Esophagus muscularis mucosa (tissue), 4 donors: ENCODE results near the gene ANKS1B. TPM values are rescaled to one million over a fixed set of nuclear protein-coding genes. Genes with fewer than 3 reads are reported as not detected.

Experiments
- DNase-seq: peaks from one replicate; pipeline ENCODE4 v3.0.0-alpha.2; 2017; ENCODE audit errors: extremely low spot score
- H3K27ac ChIP-seq, 4 donors: fragments of 200-600 bp; sonication (generic); replicated peaks in 1 of 4; 1 replicate in 3 of 4; 2 replicates in 1 of 4; pipeline ENCODE4 v1.5.1; 2016 to 2019; ENCODE audit warnings: mild to moderate bottlenecking in 1 of 4
- H3K27me3 ChIP-seq, 4 donors: fragments of 200-600 bp; sonication (generic); one replicate each; pipeline versions ENCODE4 v1.5.1 to v1.6.0; 2016 to 2019
- H3K36me3 ChIP-seq, 4 donors: fragments of 200-600 bp; sonication (generic); one replicate each; pipeline ENCODE4 v1.5.1; 2016 to 2019
- H3K4me1 ChIP-seq, 4 donors: fragments of 200-600 bp; sonication (generic); one replicate each; pipeline ENCODE4 v1.5.1; 2016 to 2019
- H3K4me3 ChIP-seq, 4 donors: fragments of 200-600 bp; sonication (generic); 1 replicate in 2 of 4; 2 replicates in 2 of 4; pipeline ENCODE4 v1.5.1; 2016 to 2019; ENCODE audit warnings: mild to moderate bottlenecking in 4 of 4, moderate library complexity in 1 of 4
- H3K9me3 ChIP-seq, 4 donors: fragments of 200-600 bp; sonication (generic); 1 replicate in 3 of 4; 2 replicates in 1 of 4; pipeline ENCODE4 v1.5.1; 2016 to 2019
- EP300 ChIP-seq: sonication (generic); formaldehyde crosslinking; IDR thresholded peaks from one replicate; pipeline ENCODE4 v1.6.1; 2017; ENCODE audit warnings: antibody characterized with exemption
- POLR2A ChIP-seq: fragments of 450-650 bp; IDR thresholded peaks from one replicate; pipeline ENCODE4 v1.6.1; 2017; ENCODE audit warnings: antibody characterized with exemption, moderate library complexity, mild to moderate bottlenecking, low read depth
- POLR2AphosphoS5 ChIP-seq, 2 donors: sonication (generic); formaldehyde crosslinking; IDR thresholded peaks; one replicate each; pipeline ENCODE4 v1.6.1; 2017; ENCODE audit warnings: antibody characterized with exemption in 2 of 2
- WGBS: methylation state at CpG from one replicate; pipeline ENCODE4 v1.1.5; 2018; 5-methylcytosine and 5-hydroxymethylcytosine counted together
- intact Hi-C: fragments of 100-400 bp; cut with DNase I; formaldehyde crosslinking; loops from one replicate; pipeline ENCODE4 v1.15.1; 2023
- total RNA-seq, 4 donors: library from RNA; depleted of rRNA; stranded (reverse); fragments of >200 nt; gene quantifications; one replicate each; pipeline versions ENCODE4 v1.1.0 to v1.2.1, GENCODE V29; 2016
- TF ChIP-seq, protein P1 (sequence below), 3 experiments: fragments of 200-600 bp in 2 of 3; fragments of 450-650 bp in 1 of 3; sonication (generic) in 2 of 3; IDR thresholded peaks; one replicate each; pipeline ENCODE4 v1.5.1; 2017 to 2019; ENCODE audit warnings: antibody characterized with exemption in 3 of 3, mild to moderate bottlenecking in 2 of 3, moderate library complexity in 1 of 3

Gene ANKS1B
- total RNA-seq, 4 donors from 2014 or later: 20.4 to 28.7 (median 21.6) TPM

DNA sequence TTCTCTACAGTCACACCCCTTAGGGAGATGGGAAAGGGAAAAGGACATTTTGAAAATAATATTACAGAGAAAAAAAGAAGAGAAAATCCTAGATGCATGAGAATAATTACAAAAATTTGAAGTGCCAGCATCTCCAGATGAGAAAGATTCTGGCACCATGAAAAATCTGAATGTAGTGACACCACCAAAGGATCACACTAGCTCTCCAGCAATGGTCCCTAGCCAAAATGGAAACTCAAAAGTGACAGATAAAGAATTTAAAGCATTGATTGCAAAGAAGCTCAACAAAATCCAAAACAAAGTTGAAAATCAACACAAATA, 364.6 kb downstream of the ANKS1B start:
- TF ChIP-seq, protein P1, sequence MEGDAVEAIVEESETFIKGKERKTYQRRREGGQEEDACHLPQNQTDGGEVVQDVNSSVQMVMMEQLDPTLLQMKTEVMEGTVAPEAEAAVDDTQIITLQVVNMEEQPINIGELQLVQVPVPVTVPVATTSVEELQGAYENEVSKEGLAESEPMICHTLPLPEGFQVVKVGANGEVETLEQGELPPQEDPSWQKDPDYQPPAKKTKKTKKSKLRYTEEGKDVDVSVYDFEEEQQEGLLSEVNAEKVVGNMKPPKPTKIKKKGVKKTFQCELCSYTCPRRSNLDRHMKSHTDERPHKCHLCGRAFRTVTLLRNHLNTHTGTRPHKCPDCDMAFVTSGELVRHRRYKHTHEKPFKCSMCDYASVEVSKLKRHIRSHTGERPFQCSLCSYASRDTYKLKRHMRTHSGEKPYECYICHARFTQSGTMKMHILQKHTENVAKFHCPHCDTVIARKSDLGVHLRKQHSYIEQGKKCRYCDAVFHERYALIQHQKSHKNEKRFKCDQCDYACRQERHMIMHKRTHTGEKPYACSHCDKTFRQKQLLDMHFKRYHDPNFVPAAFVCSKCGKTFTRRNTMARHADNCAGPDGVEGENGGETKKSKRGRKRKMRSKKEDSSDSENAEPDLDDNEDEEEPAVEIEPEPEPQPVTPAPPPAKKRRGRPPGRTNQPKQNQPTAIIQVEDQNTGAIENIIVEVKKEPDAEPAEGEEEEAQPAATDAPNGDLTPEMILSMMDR (IDR thresholded peaks at IDR 0.05): no peak
- no peak for TF ChIP-seq POLR2A
- no peak for TF ChIP-seq EP300
- no peak for TF ChIP-seq POLR2AphosphoS5 (IDR thresholded peaks at IDR 0.05)
- intact Hi-C loops: no loop called here
- Histone ChIP-seq H3K27ac (no peak overlapping the region), H3K27me3 (no peaks in the 10 kb centered on the region), H3K4me3 (no peak overlapping the region), H3K36me3 (no peaks in the 10 kb centered on the region), H3K9me3 (peaks cover 0 to 30% (median 5%) of the 10 kb centered on the region in 4 donors), H3K4me1 (no peaks in the 10 kb centered on the region)
- DNase-seq: no peak

DNA sequence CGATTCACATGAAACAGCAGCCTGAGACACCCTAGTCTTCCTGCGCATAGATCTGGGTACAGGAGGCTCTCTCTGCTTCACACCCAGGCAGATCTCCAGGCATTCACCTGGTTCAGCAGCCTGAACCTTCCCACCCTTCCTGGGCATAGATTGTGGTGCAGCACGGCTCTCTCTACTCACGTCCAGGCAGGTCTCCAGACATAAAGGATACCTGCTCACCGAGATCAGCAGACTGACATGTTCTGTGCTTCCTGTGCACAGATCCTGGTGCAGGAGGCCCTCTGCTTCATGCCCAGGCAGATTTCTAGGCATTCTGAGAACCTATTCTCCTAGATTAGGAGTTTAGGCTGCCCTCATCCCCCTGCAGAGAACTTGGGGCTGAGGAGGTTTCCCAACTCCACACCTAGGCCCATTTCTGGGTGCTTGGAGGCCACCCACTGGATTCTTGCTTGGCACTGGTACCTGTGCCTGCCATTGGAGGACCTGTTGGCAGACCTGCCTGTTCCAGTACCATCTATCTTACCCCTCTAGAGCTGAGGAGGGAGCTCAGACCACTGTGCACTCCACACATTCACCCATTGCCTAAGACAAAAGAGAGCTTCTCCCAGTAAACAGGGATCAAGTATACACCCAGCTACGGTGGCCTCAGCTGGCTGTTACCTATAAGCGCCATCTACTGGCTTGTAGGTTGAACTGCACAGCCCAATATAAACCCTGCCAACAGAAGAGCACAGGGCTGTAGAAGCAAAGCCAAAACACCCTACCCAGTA, 365.2 kb downstream of the ANKS1B start:
- no peak for TF ChIP-seq POLR2A
- no peak for TF ChIP-seq EP300
- TF ChIP-seq, protein P1 (IDR thresholded peaks at IDR 0.05): peak in 1 of 3 experiments; percentile 18
- Histone ChIP-seq H3K4me3 (no peak overlapping the region), H3K9me3 (peaks cover 0 to 30% (median 5%) of the 10 kb centered on the region in 4 donors), H3K36me3 (no peaks in the 10 kb centered on the region), H3K27me3 (no peaks in the 10 kb centered on the region), H3K4me1 (no peaks in the 10 kb centered on the region), H3K27ac (no peak overlapping the region)
- 65% methylated on average over 7 of the region's 7 CpGs for WGBS
- no peak for DNase-seq
- intact Hi-C loops: no loop called here

DNA sequence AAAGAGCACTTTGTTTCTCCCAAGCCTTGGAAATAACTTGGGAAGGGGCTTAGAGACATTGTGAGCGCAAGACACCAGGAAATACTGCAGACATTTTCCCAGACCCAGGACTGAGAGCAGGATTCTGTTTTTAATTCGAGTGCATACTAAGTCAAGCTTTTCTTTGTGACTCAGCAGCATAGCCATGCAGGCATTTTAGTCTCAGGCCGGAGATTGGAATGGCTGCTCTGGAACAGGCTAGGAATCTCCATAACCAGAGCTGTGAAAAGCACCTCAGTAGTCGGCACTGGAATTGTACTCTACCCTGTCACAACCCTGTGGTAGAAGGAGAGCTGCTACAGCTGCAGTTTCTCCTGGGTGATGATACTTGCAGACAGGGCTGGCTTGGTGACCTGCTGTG, 366.1 kb downstream of the ANKS1B start:
- TF ChIP-seq POLR2AphosphoS5 (IDR thresholded peaks at IDR 0.05): no peak
- TF ChIP-seq, protein P1 (IDR thresholded peaks at IDR 0.05): no peak
- no peak for TF ChIP-seq POLR2A
- no peak for TF ChIP-seq EP300
- Histone ChIP-seq H3K36me3 (no peaks in the 10 kb centered on the region), H3K9me3 (peaks cover 0 to 24% (median 5%) of the 10 kb centered on the region in 4 donors), H3K4me3 (no peak overlapping the region), H3K27ac (no peak overlapping the region), H3K27me3 (no peaks in the 10 kb centered on the region), H3K4me1 (no peaks in the 10 kb centered on the region)
- no peak for DNase-seq
- WGBS: 85% methylated on average over 3 of the region's 4 CpGs
- intact Hi-C loops: no loop called here

DNA sequence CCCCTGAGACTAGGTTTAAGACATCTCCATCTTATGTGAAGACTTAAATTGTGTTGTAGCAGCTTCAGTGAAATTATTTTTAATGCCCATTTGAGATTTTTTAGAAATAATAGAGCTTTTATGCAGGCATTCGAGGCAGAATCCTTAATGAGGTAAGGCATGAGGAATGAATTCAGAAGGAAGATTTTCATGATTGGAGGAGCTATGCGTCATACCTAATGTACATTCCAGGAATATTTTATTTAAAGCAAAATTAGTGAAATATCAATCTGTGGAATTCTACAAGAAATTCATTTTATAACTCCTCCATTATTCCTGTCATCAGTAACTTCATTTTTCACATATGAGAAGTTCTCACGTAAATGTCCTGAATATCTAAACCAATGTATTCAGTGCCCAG, 373.1 kb downstream of the ANKS1B start:
- Histone ChIP-seq H3K9me3 (peaks cover 0 to 3% (median under 1%) of the 10 kb centered on the region in 4 donors), H3K4me1 (no peaks in the 10 kb centered on the region), H3K27ac (no peak overlapping the region), H3K4me3 (no peak overlapping the region), H3K36me3 (no peaks in the 10 kb centered on the region), H3K27me3 (no peaks in the 10 kb centered on the region)
- intact Hi-C loops: no loop called here
- TF ChIP-seq EP300 (no peak), POLR2A (no peak), POLR2AphosphoS5 (IDR thresholded peaks at IDR 0.05) (no peak)
- TF ChIP-seq, protein P1 (IDR thresholded peaks at IDR 0.05): no peak
- no peak for DNase-seq
- WGBS: 87% methylated on average over 3 of the region's 3 CpGs

DNA sequence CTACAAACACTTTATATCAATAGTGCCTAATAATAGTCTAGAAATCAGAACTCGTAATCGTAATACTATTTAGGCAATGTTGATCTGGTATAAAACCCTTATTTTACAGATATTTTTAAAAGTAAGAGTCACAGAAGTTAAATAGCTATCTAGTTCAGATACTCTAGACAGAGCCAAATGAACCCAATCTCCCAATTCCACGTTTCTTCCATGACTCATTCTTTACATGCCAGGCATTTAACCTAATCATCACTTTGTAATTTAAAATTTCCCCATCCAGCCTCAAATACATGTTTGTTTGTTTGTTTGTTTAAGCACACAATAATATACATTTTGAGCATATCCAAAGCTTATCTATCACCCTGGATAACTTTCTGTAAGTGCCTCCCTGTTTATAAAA, 373.6 kb downstream of the ANKS1B start:
- intact Hi-C loops: no loop called here
- Histone ChIP-seq H3K27me3 (no peaks in the 10 kb centered on the region), H3K4me1 (no peaks in the 10 kb centered on the region), H3K27ac (no peak overlapping the region), H3K36me3 (no peaks in the 10 kb centered on the region), H3K4me3 (no peak overlapping the region), H3K9me3 (no peaks in the 10 kb centered on the region)
- TF ChIP-seq EP300: no peak
- TF ChIP-seq, protein P1 (IDR thresholded peaks at IDR 0.05): no peak
- TF ChIP-seq POLR2AphosphoS5 (IDR thresholded peaks at IDR 0.05): no peak
- 68% methylated on average over 3 of the region's 3 CpGs for WGBS
- no peak for DNase-seq
